Neural cell (in vitro differentiated cells): ENCODE data around the gene SCAI. TPM values are rescaled to one million over a fixed set of nuclear protein-coding genes. Genes with fewer than 3 reads are reported as not detected.

Experiments used
- H2AFZ ChIP-seq: fragments of 200-600, 300-800 bp; sonication (generic), shearing (Covaris generic); 2 replicates; pipeline ENCODE4 v1.6.0; 2014; ENCODE audit warnings: low read depth, mild to moderate bottlenecking, antibody characterized with exemption, low read length, moderate library complexity
- H3F3A ChIP-seq: fragments of 200-600 bp; shearing (Covaris generic); 2 replicates; pipeline ENCODE4 v1.6.1; 2016; ENCODE audit warnings: mild to moderate bottlenecking, moderate library complexity, mixed read lengths, antibody characterized with exemption, low read length; ENCODE audit not compliant: insufficient read depth, poor library complexity, severe bottlenecking
- H3K27ac ChIP-seq: fragments of 200-600, 300-800 bp; sonication (generic), shearing (Covaris generic); 2 replicates; pipeline ENCODE4 v1.5.1; 2014; ENCODE audit warnings: mild to moderate bottlenecking, low read length, moderate library complexity
- H3K27me3 ChIP-seq: fragments of 300-800, 200-600 bp; sonication (generic), shearing (Covaris generic); 2 replicates; pipeline ENCODE4 v1.6.0; 2014; ENCODE audit warnings: mild to moderate bottlenecking, low read depth, low read length, moderate library complexity; ENCODE audit not compliant: insufficient read depth
- H3K36me3 ChIP-seq: fragments of 300-800, 200-600 bp; sonication (generic), shearing (Covaris generic); 2 replicates; pipeline ENCODE4 v1.5.1; 2014; ENCODE audit warnings: mild to moderate bottlenecking, antibody characterized with exemption, low read length, moderate library complexity; ENCODE audit not compliant: insufficient read depth
- H3K4me2 ChIP-seq: fragments of 300-800, 200-600 bp; sonication (generic), shearing (Covaris generic); 2 replicates; pipeline ENCODE4 v1.6.0; 2014; ENCODE audit warnings: mild to moderate bottlenecking, low read length
- H3K4me3 ChIP-seq: fragments of 300-800, 200-600 bp; sonication (generic), shearing (Covaris generic); 2 replicates; pipeline ENCODE4 v1.5.1; 2014; ENCODE audit warnings: mild to moderate bottlenecking, low read length, moderate library complexity
- H3K79me2 ChIP-seq: fragments of 200-600 bp; shearing (Covaris generic); replicated peaks from 2 replicates; pipeline ENCODE4 v1.6.0; 2014; ENCODE audit warnings: mild to moderate bottlenecking, low read length, moderate library complexity; ENCODE audit not compliant: insufficient read depth
- H3K9ac ChIP-seq: fragments of 300-800, 200-600 bp; sonication (generic), shearing (Covaris generic); 2 replicates; pipeline ENCODE4 v1.6.1; 2016; ENCODE audit warnings: mild to moderate bottlenecking, low read length, mixed read lengths
- H3K9me2 ChIP-seq: fragments of 200-600 bp; shearing (Covaris generic); 2 replicates; pipeline ENCODE4 v1.6.1; 2016; ENCODE audit warnings: mild to moderate bottlenecking, low read length, mixed read lengths; ENCODE audit not compliant: insufficient read depth
- H3K9me3 ChIP-seq: fragments of 200-600, 300-800 bp; sonication (generic), shearing (Covaris generic); 2 replicates; pipeline ENCODE4 v1.6.1; 2016; ENCODE audit warnings: mild to moderate bottlenecking, mixed run types, low read length, moderate library complexity, mixed read lengths
- H4K20me1 ChIP-seq: fragments of 200-600 bp; shearing (Covaris generic); 2 replicates; pipeline ENCODE4 v1.6.1; 2016; ENCODE audit warnings: mild to moderate bottlenecking, mixed run types; ENCODE audit not compliant: insufficient read depth
- CTCF ChIP-seq: fragments of 450-650 bp; IDR thresholded peaks from 2 replicates; pipeline ENCODE4 v1.5.1; 2014; ENCODE audit warnings: antibody characterized with exemption, mild to moderate bottlenecking, moderate library complexity; ENCODE audit not compliant: poor library complexity, severe bottlenecking
- EP300 ChIP-seq: fragments of 450-650 bp; conservative IDR thresholded peaks from 2 replicates; pipeline ENCODE4 v1.6.1; 2014; ENCODE audit warnings: antibody characterized with exemption, mild to moderate bottlenecking, moderate library complexity; ENCODE audit not compliant: poor library complexity, severe bottlenecking
- EZH2 ChIP-seq: fragments of 200-600, 300-800 bp; shearing (Covaris generic), sonication (generic); IDR thresholded peaks from 2 replicates; pipeline ENCODE4 v1.6.1; 2014; ENCODE audit warnings: antibody characterized with exemption, low read length, borderline replicate concordance, mild to moderate bottlenecking; ENCODE audit not compliant: insufficient read depth, poor library complexity, severe bottlenecking
- MXI1 ChIP-seq: fragments of 450-650 bp; conservative IDR thresholded peaks from 2 replicates; pipeline ENCODE4 v1.6.1; 2014; ENCODE audit warnings: antibody characterized with exemption, mild to moderate bottlenecking; ENCODE audit not compliant: poor library complexity, severe bottlenecking
- POLR2AphosphoS5 ChIP-seq: IDR thresholded peaks from 2 replicates; pipeline ENCODE4 v1.6.1; 2012
- RAD21 ChIP-seq: fragments of 450-650 bp; conservative IDR thresholded peaks from 2 replicates; pipeline ENCODE4 v1.6.1; 2014; ENCODE audit warnings: antibody characterized with exemption, mild to moderate bottlenecking, moderate library complexity
- REST ChIP-seq: IDR thresholded peaks from 2 replicates; pipeline ENCODE4 v1.6.1; 2012; ENCODE audit warnings: borderline replicate concordance
- SMC3 ChIP-seq: fragments of 450-650 bp; conservative IDR thresholded peaks from 2 replicates; pipeline ENCODE4 v1.6.1; 2014; ENCODE audit warnings: antibody characterized with exemption, mild to moderate bottlenecking, moderate library complexity; ENCODE audit not compliant: poor library complexity
- TAF1 ChIP-seq: IDR thresholded peaks from 2 replicates; pipeline ENCODE4 v1.6.1; 2012; ENCODE audit warnings: low read depth
- polyA plus RNA-seq: library from polyadenylated mRNA; depleted of rRNA; stranded (reverse); fragments of >200 nt; gene quantifications from 2 replicates; pipeline ENCODE4 v1.2.3, GENCODE V29; 2014

Gene SCAI
- polyA plus RNA-seq, 1 donor from 2014 or later = 43.2 TPM

GRCh38 chr9:125103770-125104460 lies 39.4 kb downstream of the SCAI start (continued):
- no peak for TF ChIP-seq TAF1

- Histone ChIP-seq H3K4me3 (no peak overlapping the region), H3K9me3 (no peaks in the 10 kb centered on the region), H2AFZ (no peak overlapping the region), H3K9me2 (no peaks in the 10 kb centered on the region), H3K27ac (no peak overlapping the region), H3K36me3 (no peaks in the 10 kb centered on the region), H3K4me2 (no peak overlapping the region), H3K27me3 (no peaks in the 10 kb centered on the region), H3F3A (no peaks in the 10 kb centered on the region), H3K79me2 (peaks cover 3% of the 10 kb centered on the region), H3K9ac (no peak overlapping the region), H4K20me1 (no peaks in the 10 kb centered on the region)
- TF ChIP-seq MXI1 (no peak), CTCF (no peak), TAF1 (no peak), RAD21 (no peak)
These were observed 40.3 kb downstream of the SCAI start for GRCh38 chr9:125103021-125103420.

GRCh38 chr9:125100822-125101221 lies 42.5 kb downstream of the SCAI start:
- no peak for TF ChIP-seq MXI1
- TF ChIP-seq REST = no peak
- TF ChIP-seq SMC3 = no peak
- TF ChIP-seq CTCF = no peak
- TF ChIP-seq TAF1 = no peak
- TF ChIP-seq EZH2 = no peak
- no peak for TF ChIP-seq RAD21
- TF ChIP-seq EP300 = no peak
- no peak for TF ChIP-seq POLR2AphosphoS5
- no peaks in the 10 kb centered on the region for H3F3A ChIP-seq
- H3K9me3 ChIP-seq = no peaks in the 10 kb centered on the region
- H3K9me2 ChIP-seq = no peaks in the 10 kb centered on the region
- H4K20me1 ChIP-seq = no peaks in the 10 kb centered on the region
- peak overlapping the region; percentile 2 for H3K4me3 ChIP-seq
- peak overlapping the region; percentile 32 for H3K9ac ChIP-seq
- H3K27me3 ChIP-seq = no peaks in the 10 kb centered on the region
- no peak overlapping the region for H3K4me2 ChIP-seq
- peaks cover 7% of the 10 kb centered on the region for H3K79me2 ChIP-seq
- no peaks in the 10 kb centered on the region for H3K36me3 ChIP-seq
- peak overlapping the region; percentile 48 for H3K27ac ChIP-seq
- no peak overlapping the region for H2AFZ ChIP-seq
